Measurements from ENCODE around the gene CLIP1. TPM values are rescaled to one million over a fixed set of nuclear protein-coding genes. Genes with fewer than 3 reads are reported as not detected.

CLIP1 gene
- total and polyA plus RNA-seq, 2 of the 8 experiments (the other 6 are each of a cell fraction or from before 2014, with no cell fraction given), result 19.0 to 27.6 TPM

DNA sequence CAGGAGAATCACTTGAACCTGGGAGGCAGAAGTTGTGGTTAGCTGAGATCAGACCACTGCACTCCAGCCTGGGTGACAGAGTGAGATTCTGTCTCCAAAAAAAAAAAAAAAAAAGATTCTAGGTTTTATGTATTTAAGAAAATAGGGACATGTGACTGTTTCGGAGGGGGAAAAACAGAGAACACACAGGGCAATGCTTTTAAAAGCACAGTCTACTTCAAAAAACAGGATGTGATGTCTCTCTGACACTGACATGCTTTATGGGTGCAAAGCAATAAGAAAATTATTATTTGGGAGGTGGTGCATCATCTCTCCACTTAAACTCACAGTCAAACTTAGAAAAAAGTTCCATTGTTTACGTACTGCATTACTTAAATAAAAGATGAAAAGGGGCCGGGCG is 28.7 kb downstream of the CLIP1 start:
- ChIA-PET POLR2A (ENCODE audit: partially characterized antibody) (interaction anchor here (0.6 kb wide), 1 partner anchor 715 kb away, joined by 3 read pairs; no protein-coding TSS in a partner anchor), CTCF (ENCODE audit: partially characterized antibody) (interaction anchor here (0.7 to 1.0 kb wide), 3 partner anchors 10 to 78 kb away, joined by 3 to 4 read pairs (median 3); no protein-coding TSS in a partner anchor)
- Histone ChIP-seq H3K4ac (replicated peaks; ENCODE audit: insufficient read length, low read depth, low read length) (no peak overlapping the region), H3K4me3 (ENCODE audit: extremely low read depth in 1 of 4, insufficient read depth in 2 of 4, low read depth in 3 of 4, low read length in 4 of 4) (no peak overlapping the region), H4K5ac (ENCODE audit: insufficient read length, low read depth, low read length) (no peak overlapping the region), H2BK5ac (ENCODE audit: low read depth, low read length) (no peak overlapping the region), H2BK20ac (ENCODE audit: low read length) (no peak overlapping the region), H3K79me2 (ENCODE audit: control insufficient read depth in 1 of 2, insufficient read depth in 2 of 2, low read length in 2 of 2) (no peaks in the 10 kb centered on the region), H3K79me1 (ENCODE audit: low read depth, low read length) (no peaks in the 10 kb centered on the region), H2BK15ac (ENCODE audit: low read length) (no peak overlapping the region), H4K91ac (replicated peaks; ENCODE audit: insufficient read length, low read length) (no peak overlapping the region), H3K23me2 (ENCODE audit: low read depth, low read length) (no peaks in the 10 kb centered on the region; the same call in 1 of the 2 replicates), H2AFZ (ENCODE audit: low read length) (no peak overlapping the region), H2AK5ac (ENCODE audit: low read depth, low read length) (no peak overlapping the region), H3K4me1 (replicated peaks in 1 of 4; ENCODE audit: control insufficient read depth in 3 of 4, insufficient read depth in 4 of 4, low read length in 3 of 4) (no peaks in the 10 kb centered on the region), H3K27ac (ENCODE audit: low read depth, low read length) (no peak overlapping the region), H3K23ac (ENCODE audit: insufficient read length) (no peak overlapping the region), H3K14ac (ENCODE audit: insufficient read length) (no peak overlapping the region), H3K36me3 (ENCODE audit: control insufficient read depth in 2 of 4, insufficient read depth in 4 of 4, low read length in 3 of 4) (no peaks in the 10 kb centered on the region), H4K8ac (ENCODE audit: extremely low read depth, insufficient read depth, low read length) (no peak overlapping the region), H2BK12ac (ENCODE audit: low read depth, low read length) (no peak overlapping the region), H3K56ac (replicated peaks; ENCODE audit: insufficient read length, low read depth, low read length) (no peak overlapping the region), H2BK120ac (replicated peaks; ENCODE audit: low read depth, low read length) (no peak overlapping the region), H3K27me3 (replicated peaks in 1 of 4; ENCODE audit: control insufficient read depth in 3 of 4, extremely low read depth in 1 of 4, insufficient read depth in 3 of 4, low read length in 3 of 4) (no peaks in the 10 kb centered on the region), H3K9me3 (ENCODE audit: insufficient read depth in 2 of 2, low read depth in 1 of 2, low read length in 1 of 2) (no peaks in the 10 kb centered on the region), H3K9ac (replicated peaks in 1 of 4; ENCODE audit: extremely low read depth in 1 of 4, low read depth in 3 of 4, low read length in 3 of 4) (no peak overlapping the region), H4K20me1 (replicated peaks in 1 of 2; ENCODE audit: control insufficient read depth in 1 of 2, insufficient read depth in 2 of 2, low read length in 2 of 2) (no peaks in the 10 kb centered on the region), H3K4me2 (ENCODE audit: insufficient read depth in 1 of 2, low read depth in 2 of 2, low read length in 2 of 2) (no peak overlapping the region), H3K18ac (ENCODE audit: extremely low read depth, low read length) (no peak overlapping the region)
- TF ChIP-seq CTBP2 (IDR thresholded peaks at IDR 0.05; ENCODE audit: borderline replicate concordance, insufficient read depth, insufficient read length, low read length), result no peak
- no peak for TF ChIP-seq POLR2AphosphoS5 (IDR thresholded peaks at IDR 0.05; ENCODE audit: low read depth, low read length)
- TF ChIP-seq USF2 (IDR thresholded peaks at IDR 0.05; ENCODE audit: low read length), result no peak
- TF ChIP-seq CBX8 (IDR thresholded peaks at IDR 0.05; ENCODE audit: borderline replicate concordance, low read depth, low read length), result no peak
- no peak for TF ChIP-seq EGR1 (IDR thresholded peaks at IDR 0.05; ENCODE audit: borderline replicate concordance, low read depth, low read length)
- TF ChIP-seq FOSL1 (IDR thresholded peaks at IDR 0.05; ENCODE audit: insufficient read depth, low read depth, low read length), result no peak
- TF ChIP-seq TAF1 (IDR thresholded peaks at IDR 0.05; ENCODE audit: low read depth, low read length), result no peak
- TF ChIP-seq SIN3A (conservative IDR thresholded peaks at IDR 0.05 in 1 of 2, IDR thresholded peaks at IDR 0.05 in 1 of 2; ENCODE audit: low read depth in 1 of 2, low read length in 2 of 2), result no peak
- TF ChIP-seq RXRA (IDR thresholded peaks at IDR 0.05; ENCODE audit: insufficient read depth, low read depth, low read length), result no peak
- TF ChIP-seq KDM1A (IDR thresholded peaks at IDR 0.05; ENCODE audit: borderline replicate concordance, low read length), result no peak
- WGBS, 2 experiments (ENCODE audit: extremely low coverage in 1 of 2, insufficient coverage in 1 of 2, insufficient read length in 1 of 2, insufficient replicate concordance in 2 of 2, low coverage in 1 of 2, low lambda C conversion rate in 2 of 2, missing lambda C conversion rate in 1 of 2), result 95% methylated on average over 4 of the region's 4 CpGs; no CpG with 5 or more reads in 1 of the 2 experiments
- no peak for DNase-seq (ENCODE audit: low read depth in 1 of 2, low spot score in 2 of 2)
- FAIRE-seq, result no peak

All from H1 (cell line).